Midbrain (tissue), 1 donor: ENCODE measurements around the gene AGBL4.
"Not testable (repeated sequence)": the region's sequence is repeated elsewhere in the genome, so short reads cannot be mapped to it uniquely, and the experiment has no call there.

Experiments
- DNase-seq: peaks from one replicate; lab custom pipeline; 2025; lab: John Stamatoyannopoulos, UW

The AGBL4 gene

DNA sequence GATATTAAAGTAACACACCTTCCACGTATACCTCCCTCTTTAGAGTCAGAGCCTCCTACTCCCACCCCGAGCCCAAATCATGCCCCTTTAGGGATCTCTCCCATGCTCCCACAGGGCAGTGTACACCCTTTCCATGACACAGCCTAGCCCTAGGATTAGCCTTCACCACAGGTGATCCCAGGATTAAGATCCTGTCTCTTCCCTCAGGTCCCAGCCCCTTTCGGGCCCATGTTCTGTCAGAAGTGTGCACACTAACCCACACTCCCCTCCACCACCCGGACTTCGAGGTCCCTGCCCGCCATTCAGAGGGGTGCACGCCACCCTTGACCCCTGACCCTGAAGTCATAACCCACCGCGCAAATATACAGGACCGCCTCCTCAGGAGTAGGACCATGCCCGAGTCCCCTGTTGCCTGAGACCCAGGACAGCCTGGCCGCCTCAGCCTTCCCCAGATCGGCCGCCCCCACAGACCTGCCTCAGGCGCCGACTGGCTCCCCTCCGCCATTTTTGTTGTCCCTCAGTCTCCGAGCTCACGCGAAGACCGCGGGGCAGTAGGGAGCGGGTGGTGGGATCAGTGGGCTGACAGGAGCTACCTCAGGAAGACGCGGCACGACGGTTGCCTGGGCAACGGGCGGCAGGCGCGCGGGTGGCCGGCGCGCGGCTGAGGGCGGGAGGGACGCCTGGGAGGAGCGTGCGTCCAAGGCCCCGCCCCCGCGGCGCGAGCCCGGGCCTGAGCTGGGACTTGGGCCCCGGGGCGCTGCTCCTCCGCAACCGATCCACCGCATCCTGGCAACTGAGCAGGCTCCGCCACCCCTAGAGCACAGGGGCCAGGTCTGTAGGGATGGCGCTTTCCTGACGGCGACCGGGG, at the start of gene AGBL4:
AGBL4 (minus strand) TSS at position 663 of the 868 bp plus-strand sequence.
- peak; percentile 67 for DNase-seq

- DNase-seq: no peak
Observed at GRCh38 chr1:50066806-50067205, 43.1 kb upstream of the AGBL4 start.

DNA sequence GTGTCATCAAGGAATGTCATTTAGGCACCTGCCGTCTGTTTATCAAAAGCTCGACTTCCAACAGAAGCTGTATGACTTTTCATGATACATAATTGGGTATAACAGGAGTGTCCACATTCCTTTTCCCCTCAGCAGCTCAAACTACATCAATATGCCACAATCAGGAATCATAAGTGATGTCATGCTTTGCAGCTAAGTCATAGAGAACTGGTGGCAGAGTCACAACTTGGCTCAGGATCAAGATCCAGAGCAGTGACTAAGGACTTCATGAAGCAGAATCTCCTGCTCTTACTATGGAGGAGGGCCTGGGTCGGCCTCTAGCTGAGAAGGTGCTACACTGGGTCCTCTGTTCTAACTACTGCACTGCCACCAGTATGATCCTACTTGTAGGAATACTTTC, 36.5 kb upstream of the AGBL4 start:
- no peak for DNase-seq

GRCh38 chr1:50048791-50049190, 25.0 kb upstream of the AGBL4 start:
- DNase-seq: no peak

DNA sequence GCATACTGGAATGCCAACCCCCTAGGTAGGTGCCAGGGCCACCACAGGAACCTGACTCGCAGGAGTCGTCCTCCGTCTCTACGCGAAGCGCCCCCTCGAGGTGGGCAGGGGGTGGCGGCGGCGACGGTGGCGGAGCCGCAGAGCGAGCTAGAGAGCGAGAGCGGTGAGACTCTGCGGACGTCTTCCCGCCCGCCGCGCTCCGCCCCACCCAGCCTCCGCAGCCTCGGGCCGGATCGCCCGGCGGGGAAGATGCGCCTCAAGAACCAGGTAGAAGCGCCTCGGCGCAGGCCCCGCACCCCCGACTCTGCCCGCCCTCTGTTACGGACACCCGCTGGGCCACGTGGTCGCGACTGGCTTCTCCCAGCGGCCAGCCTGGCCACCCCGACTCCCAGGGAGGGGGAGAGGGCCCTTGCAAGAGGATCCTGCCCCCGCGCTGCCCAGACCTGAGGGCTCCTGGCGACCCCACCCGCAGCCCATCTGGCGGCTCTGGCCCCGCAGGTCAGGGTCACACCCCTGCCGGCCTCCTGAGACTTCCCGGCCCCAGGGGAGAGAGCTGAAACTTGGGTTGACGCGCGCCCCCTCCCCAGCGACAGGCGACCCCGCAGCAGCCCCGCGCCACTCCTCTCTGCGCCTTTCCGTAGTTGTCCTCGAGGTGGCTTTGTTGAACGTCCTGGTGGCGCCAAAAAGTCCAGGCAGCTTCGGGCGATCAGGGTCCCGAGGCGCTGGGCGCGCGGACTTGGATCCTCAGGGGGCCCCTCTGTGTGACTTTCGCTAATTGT, 24.4 kb upstream of the AGBL4 start:
- DNase-seq: no peak

GRCh38 chr1:50038237-50038809, 14.6 kb upstream of the AGBL4 start:
- DNase-seq: no peak

DNA sequence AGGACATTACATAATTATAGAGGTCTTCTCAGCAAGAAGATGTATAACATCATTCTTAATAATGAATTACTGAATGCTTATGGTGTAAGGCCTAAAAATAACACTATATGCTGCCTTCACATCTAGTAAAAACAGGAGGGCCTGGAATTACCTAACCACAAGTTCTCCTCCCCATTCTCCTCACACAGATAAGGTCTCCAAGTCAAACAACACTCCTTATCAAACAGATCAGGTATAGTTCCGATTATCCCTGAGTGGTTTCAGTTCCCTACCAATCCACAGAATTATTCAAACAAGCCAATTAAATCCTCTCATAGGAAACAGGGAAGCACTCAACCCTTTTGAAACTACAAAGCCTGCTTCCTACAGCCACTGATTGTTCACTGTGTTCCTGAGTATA, 4.0 kb upstream of the AGBL4 start:
- DNase-seq: no peak

DNA sequence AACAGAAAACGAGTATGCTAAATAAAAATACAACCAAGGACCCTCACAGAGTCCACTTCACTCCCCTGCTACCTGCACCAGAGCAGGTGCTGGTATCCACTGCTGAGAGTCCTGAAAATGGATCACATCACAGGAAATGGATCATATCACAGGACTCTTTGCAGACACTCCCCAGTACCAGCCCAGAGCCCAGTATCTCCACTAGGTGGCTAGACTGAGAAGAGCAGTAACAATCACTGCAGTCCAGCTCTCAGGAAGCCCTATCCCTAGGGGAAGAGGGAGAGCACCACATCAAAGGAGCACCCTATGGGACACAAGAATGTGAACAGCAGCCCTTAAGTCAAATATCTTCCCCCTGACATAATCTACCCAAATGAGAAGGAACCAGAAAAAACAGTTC, 28.0 kb downstream of the AGBL4 start:
- no peak for DNase-seq

DNA sequence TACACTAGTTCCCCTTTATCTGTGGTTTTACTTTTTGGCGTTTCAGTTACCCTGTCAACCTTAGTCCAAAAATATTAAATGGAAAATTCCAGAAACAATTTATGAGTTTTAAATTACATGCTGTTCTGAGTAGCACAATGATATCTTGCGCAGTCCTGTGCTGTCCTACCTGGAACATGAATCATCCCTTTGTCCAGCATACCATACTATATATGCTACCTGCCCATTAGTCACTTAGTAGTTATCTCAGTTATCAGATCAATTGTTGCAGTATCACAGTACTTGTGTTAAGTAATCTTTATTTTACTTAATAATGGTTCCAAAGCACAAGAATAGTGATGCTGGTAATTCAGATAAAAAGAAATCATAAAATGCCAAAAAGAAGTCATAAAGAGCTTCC, 52.7 kb downstream of the AGBL4 start:
- no peak for DNase-seq

- no peak for DNase-seq
Observed at GRCh38 chr1:49951385-49951784, 72.4 kb downstream of the AGBL4 start.

- not testable (repeated sequence) for DNase-seq
Observed at GRCh38 chr1:49915301-49915700, 108.5 kb downstream of the AGBL4 start.

GRCh38 chr1:49906365-49906764, 117.4 kb downstream of the AGBL4 start:
- no peak for DNase-seq

DNA sequence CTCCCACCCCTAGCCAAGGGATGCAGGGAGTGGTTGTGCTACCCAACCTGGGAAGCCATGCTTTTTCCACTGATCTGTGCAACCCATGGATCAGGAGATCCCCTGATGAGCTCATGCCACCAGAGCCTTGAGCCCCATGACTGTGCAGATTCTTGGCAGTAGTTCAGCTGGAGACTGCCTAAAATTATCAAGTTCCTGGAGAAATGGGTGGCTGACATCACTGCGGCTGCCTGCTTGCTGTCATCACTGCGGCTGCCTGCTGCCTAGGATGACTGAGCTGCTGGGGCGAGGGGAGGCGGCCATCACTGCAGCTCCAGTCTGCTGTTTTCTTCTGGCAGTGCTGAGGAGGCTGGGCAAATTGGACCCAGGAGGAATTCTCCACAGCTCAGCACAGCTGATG, 159.2 kb downstream of the AGBL4 start:
- DNase-seq: no peak

- DNase-seq: no peak
Observed at GRCh38 chr1:49854741-49855140, 169.0 kb downstream of the AGBL4 start.

DNA sequence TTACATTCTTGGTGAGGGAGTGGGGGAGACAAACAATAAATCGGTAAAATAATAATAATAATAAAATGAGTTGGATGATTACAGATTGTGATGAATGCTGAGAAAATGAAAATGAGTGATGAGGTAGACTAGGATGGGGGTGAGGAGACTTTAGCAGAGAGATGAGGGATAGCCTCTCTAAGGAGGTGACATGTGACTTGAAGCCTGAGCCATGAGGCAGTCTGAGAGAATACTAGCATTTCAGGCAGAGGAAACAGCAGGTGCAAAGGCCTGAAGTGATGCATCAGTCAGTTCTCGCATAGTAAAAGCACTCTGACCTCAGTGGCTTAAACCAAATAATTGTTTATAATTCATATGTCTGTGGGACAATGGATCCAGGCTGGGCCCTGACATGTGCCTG, 181.2 kb downstream of the AGBL4 start:
- no peak for DNase-seq

DNA sequence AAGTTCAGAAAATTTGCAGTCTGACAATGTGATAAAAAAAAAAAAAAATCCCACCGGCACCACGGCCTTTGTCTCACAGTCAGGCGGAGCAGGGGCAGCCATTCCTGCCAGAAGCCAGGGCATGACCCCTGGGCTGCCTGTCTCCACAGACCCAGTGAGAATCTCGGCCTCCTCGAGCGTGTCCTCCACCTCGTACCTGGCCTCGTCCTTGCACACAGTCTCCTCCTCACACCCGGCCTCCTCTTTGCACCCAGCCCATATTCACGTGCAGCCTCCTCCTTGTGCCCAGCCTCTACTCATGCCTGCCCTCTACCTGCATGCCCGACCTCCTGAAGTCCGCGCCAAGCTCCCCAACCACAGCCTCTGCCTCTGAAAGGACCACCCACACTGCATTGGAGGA, 182.0 kb downstream of the AGBL4 start:
- no peak for DNase-seq

DNA sequence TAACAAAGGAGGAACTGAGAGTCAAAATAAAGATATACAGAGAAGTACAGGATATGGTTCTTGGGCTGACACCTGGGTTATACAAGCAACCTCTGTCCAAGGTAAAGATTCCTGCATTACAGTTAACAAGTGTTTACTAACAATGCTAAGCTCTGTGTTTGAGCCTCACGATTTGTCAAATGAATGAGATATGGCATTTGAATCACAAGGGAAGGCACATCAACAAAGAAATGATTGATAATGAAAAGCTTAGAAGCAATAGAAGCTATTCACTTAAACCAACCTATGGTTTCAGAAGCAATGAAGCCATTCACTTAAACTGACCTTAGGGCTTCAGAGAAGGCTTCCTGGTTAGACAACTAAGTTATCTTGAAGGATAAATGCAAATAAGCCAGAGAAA, 199.5 kb downstream of the AGBL4 start:
- no peak for DNase-seq

DNA sequence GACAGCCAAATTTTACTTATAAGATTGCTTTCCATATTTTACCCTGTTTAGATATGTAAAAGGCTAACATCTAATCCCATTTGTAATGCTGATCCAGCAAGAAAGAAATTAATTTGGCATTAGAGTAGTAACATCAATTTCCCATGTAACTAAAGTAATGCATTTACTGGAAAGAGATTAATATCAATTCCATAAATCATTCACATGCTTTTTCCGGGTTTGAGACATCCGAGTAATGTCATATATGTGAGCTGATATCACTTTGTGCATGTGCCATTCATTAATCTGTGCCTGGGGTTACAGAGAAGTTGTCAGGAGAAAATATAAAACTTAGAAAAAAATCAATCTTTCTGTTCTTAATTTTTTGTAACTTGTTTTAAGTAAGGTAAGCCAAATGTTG, 206.1 kb downstream of the AGBL4 start:
- no peak for DNase-seq

GRCh38 chr1:49787013-49787412, 236.7 kb downstream of the AGBL4 start:
- not testable (repeated sequence) for DNase-seq

- no peak for DNase-seq
Observed at GRCh38 chr1:49765034-49765433, 258.7 kb downstream of the AGBL4 start.

- DNase-seq: not testable (repeated sequence)
Observed at GRCh38 chr1:49738118-49738517, 285.6 kb downstream of the AGBL4 start.

- no peak for DNase-seq
Observed at GRCh38 chr1:49728377-49728776, 295.4 kb downstream of the AGBL4 start.

DNA sequence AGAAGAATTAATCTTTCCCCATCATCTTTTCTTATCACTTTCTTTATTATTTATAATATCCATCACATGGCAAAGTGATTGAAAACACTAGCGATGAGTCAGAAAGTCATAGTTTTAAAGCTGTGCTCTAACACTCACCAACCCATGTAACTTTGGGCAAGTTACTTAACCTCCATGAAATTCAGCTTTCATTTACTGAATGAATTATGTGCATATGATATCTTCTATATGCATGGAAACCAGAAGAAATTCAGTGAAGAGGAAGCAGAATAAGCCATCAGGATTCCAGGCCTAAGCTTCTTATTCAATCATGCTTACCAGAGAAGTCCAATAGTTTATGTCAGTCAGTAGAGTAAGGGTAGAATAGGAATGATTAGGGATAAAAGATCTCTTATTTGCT, 300.1 kb downstream of the AGBL4 start:
- DNase-seq: no peak
